ENCODE measurements around the gene KSR1. TPM values are rescaled to one million over a fixed set of nuclear protein-coding genes. Genes with fewer than 3 reads are reported as not detected.

The KSR1 gene
- total RNA-seq, 1 experiment from 2014 or later, result 21.7 TPM

GRCh38 chr17:27602721-27603420, 146.6 kb downstream of the KSR1 start:
- DNase-seq (ENCODE audit: low read depth, low spot score) (peak; percentile 38), ATAC-seq (peak; percentile 79)
- in situ Hi-C loops (cut with HindIII; ENCODE audit: low pct_unique_long_range_greater_than_20kb, low sequenced_read_pairs) (no loop called here), intact Hi-C loops (cut with micrococcal nuclease; ENCODE audit: unreplicated experiment) (loop anchor here (2.0 kb wide), 1 partner anchor 52 kb away; no protein-coding TSS in a partner anchor)
- Histone ChIP-seq H3K4me1 (ENCODE audit: control insufficient read depth, insufficient read depth, low read length) (no peaks in the 10 kb centered on the region), H3K9me3 (ENCODE audit: control insufficient read depth, insufficient read depth, low read depth, low read length) (no peaks in the 10 kb centered on the region), H3K36me3 (ENCODE audit: control insufficient read depth, insufficient read depth, low read length) (no peaks in the 10 kb centered on the region), H3K27ac (ENCODE audit: low read length) (no peak overlapping the region), H3K27me3 (ENCODE audit: control insufficient read depth, insufficient read depth, low read length) (no peaks in the 10 kb centered on the region), H3K4me3 (ENCODE audit: low read depth in 2 of 2, low read length in 2 of 2) (no peak overlapping the region)
- ChIA-PET CTCF (interaction anchor here (0.6 to 1.2 kb wide), 6 partner anchors 38 to 829 kb away, joined by 3 to 9 read pairs (median 3); no protein-coding TSS in a partner anchor), POLR2A (no interaction called here)
- no TSS peak for BruUV-seq (replicated peaks)
- TF ChIP-seq SIN3A (IDR thresholded peaks at IDR 0.05; ENCODE audit: borderline replicate concordance, insufficient read depth, low read depth, low read length) (no peak), CTCF (IDR thresholded peaks at IDR 0.05) (peak; percentile 98), REST (IDR thresholded peaks at IDR 0.05; ENCODE audit: insufficient read depth in 1 of 2, low read depth in 2 of 2, low read length in 1 of 2) (no peak), POLR2AphosphoS5 (IDR thresholded peaks at IDR 0.05; ENCODE audit: low read depth, low read length) (no peak), TCF7L2 (IDR thresholded peaks at IDR 0.05; ENCODE audit: low read depth, low read length) (no peak)

- POLR2A ChIA-PET, result no interaction called here
- no peak for ATAC-seq
- no peaks in the 10 kb centered on the region for H3K36me3 ChIP-seq (ENCODE audit: control insufficient read depth, insufficient read depth, low read length)
Measured at GRCh38 chr17:27603421-27603770, 147.1 kb downstream of the KSR1 start.

More at GRCh38 chr17:27603421-27603770, 147.1 kb downstream of the KSR1 start:
- H3K4me1 ChIP-seq (ENCODE audit: control insufficient read depth, insufficient read depth, low read length), result no peaks in the 10 kb centered on the region
- TF ChIP-seq CTCF (IDR thresholded peaks at IDR 0.05), result peak; percentile 75
- TF ChIP-seq POLR2AphosphoS5 (IDR thresholded peaks at IDR 0.05; ENCODE audit: low read depth, low read length), result no peak
- TF ChIP-seq TCF7L2 (IDR thresholded peaks at IDR 0.05; ENCODE audit: low read depth, low read length), result no peak
- TF ChIP-seq SIN3A (IDR thresholded peaks at IDR 0.05; ENCODE audit: borderline replicate concordance, insufficient read depth, low read depth, low read length), result no peak
- intact Hi-C loops (cut with micrococcal nuclease; ENCODE audit: unreplicated experiment), result loop anchor here (2.0 kb wide), 1 partner anchor 51 kb away; no protein-coding TSS in a partner anchor
- no peaks in the 10 kb centered on the region for H3K9me3 ChIP-seq (ENCODE audit: control insufficient read depth, insufficient read depth, low read depth, low read length)
- H3K27me3 ChIP-seq (ENCODE audit: control insufficient read depth, insufficient read depth, low read length), result no peaks in the 10 kb centered on the region
- no peak overlapping the region for H3K27ac ChIP-seq (ENCODE audit: low read length)
- CTCF ChIA-PET, result interaction anchor here (0.6 to 1.2 kb wide), 5 partner anchors 39 to 829 kb away, joined by 3 to 8 read pairs (median 3); no protein-coding TSS in a partner anchor
- in situ Hi-C loops (cut with HindIII; ENCODE audit: low pct_unique_long_range_greater_than_20kb, low sequenced_read_pairs), result no loop called here
- no peak for DNase-seq (ENCODE audit: low read depth, low spot score)
- no TSS peak for BruUV-seq (replicated peaks)
- no peak overlapping the region for H3K4me3 ChIP-seq (ENCODE audit: low read depth in 2 of 2, low read length in 2 of 2)

All from Panc1 (cell line).